Embryonic facial prominence (tissue), 1 donor: ENCODE results near the gene CNTLN.
A peak's percentile ranks its signal among the peaks of the same experiment; 100 is the strongest.

Experiments
- DNase-seq: peaks from one replicate; pipeline ENCODE4 v3.0.0-alpha.2; 2016; ENCODE audit errors: extremely low spot score

Gene CNTLN, protein sequence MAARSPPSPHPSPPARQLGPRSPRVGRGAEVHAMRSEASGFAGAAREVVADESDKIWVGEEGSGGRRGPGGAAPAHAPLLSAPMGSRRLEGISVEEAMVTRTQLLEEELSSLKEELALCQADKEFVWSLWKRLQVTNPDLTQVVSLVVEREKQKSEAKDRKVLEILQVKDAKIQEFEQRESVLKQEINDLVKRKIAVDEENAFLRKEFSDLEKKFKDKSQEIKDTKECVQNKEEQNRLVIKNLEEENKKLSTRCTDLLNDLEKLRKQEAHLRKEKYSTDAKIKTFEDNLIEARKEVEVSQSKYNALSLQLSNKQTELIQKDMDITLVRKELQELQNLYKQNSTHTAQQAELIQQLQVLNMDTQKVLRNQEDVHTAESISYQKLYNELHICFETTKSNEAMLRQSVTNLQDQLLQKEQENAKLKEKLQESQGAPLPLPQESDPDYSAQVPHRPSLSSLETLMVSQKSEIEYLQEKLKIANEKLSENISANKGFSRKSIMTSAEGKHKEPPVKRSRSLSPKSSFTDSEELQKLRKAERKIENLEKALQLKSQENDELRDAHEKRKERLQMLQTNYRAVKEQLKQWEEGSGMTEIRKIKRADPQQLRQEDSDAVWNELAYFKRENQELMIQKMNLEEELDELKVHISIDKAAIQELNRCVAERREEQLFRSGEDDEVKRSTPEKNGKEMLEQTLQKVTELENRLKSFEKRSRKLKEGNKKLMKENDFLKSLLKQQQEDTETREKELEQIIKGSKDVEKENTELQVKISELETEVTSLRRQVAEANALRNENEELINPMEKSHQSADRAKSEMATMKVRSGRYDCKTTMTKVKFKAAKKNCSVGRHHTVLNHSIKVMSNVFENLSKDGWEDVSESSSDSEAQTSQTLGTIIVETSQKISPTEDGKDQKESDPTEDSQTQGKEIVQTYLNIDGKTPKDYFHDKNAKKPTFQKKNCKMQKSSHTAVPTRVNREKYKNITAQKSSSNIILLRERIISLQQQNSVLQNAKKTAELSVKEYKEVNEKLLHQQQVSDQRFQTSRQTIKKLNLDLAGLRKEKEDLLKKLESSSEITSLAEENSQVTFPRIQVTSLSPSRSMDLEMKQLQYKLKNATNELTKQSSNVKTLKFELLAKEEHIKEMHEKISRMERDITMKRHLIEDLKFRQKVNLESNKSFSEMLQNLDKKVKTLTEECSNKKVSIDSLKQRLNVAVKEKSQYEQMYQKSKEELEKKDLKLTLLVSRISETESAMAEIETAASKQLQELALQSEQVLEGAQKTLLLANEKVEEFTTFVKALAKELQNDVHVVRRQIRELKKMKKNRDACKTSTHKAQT (N-terminal part only)

DNA sequence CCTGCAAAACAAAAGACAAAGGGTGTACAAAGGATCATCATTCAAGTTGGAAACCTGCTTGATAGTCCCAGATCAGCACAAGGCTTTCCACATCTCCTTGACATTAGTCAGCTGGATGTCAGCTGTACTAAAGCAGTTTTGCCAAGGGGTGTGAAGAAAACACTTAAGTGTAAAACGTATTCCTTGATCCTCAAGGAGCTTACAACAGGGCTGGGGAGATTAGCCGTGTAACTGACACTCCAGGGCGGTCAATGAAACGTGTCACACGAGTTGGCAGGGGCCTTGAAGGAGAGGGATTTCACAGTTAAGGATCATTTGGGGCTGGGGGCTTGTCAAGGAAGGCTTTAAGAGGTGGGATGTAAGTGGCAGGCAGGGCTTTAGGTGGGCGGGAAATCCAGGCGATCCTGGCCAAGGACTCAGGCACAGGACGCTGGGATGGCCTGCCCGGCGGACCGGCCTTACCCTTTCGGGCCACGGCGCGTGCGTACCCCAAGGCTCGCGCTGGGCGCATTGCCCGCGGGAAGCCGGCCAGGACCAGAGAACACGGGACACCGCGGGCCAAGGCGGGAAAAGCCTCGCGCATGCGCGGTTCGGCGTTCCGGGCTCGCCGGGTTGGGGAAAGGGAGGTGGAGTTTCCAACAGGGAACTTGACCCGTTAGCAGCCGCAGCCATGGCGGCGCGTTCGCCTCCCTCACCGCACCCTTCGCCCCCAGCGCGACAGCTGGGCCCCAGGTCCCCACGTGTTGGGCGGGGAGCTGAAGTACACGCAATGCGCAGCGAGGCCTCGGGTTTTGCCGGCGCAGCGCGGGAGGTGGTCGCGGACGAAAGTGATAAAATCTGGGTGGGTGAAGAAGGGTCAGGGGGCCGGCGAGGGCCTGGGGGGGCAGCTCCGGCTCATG is at the start of gene CNTLN:
CNTLN (plus strand) TSS at position 645 of the 899 bp plus-strand sequence; CDS start at position 671, 26 bp downstream.
- DNase-seq: peak; percentile 76

DNA sequence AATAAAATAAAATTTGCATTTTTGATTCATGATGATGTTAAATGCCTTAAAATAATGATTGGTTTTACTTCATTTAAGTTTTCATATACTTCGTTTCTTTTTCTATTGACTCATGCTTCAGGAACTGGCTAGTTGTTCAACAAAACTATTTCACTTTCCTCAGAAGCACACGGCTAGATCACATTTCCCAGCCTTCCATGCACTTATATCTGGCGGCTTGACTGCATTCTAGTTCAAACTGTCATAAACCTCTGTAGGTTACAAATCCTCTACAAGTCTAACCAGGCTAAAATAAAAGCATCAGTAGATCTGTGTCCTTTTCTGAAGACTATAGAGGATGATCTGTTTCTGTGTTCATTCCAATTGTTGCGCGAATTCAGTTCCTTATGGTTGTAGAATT is 46.3 kb upstream of the CNTLN start:
- no peak for DNase-seq

DNA sequence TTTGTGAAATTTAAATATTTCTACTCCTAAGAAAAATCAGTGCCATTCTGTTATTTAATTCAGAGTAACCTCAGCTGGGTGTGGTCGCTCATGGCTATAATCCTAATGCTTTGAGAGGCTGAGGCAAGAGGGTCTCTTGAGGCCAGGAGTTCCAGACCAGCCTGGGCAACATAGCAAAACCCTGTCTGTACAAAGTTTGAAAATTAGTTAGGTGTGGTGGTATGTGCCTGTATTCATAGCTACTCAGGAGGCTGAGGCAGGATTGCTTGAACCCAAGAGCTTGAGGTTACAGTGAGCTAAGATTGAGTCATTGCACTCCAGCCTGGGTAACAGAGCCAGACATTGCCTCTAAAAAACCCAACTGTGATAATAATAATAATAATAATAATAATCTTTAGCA is 44.8 kb upstream of the CNTLN start:
- DNase-seq: no peak

DNA sequence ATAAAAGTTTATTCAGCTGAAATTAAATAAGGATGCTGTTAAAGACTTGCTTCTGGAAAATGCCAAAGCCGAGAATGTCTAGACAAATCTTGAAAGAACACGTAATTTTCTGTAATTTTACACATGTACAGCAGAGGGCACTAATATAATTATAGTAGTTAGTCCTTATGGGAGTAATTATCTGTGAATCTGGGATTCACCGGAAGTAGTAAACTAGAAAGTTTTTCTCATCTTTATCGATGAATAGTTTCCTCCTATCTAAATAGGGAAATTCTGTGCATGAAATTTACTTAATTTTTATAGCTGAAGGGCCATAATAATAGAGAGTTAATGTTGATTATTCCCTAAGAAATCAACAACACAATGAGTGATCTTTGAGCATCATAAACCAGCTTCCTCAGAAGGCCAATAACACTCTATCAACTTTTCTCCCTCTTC is 18.4 kb upstream of the CNTLN start:
- DNase-seq: no peak

DNA sequence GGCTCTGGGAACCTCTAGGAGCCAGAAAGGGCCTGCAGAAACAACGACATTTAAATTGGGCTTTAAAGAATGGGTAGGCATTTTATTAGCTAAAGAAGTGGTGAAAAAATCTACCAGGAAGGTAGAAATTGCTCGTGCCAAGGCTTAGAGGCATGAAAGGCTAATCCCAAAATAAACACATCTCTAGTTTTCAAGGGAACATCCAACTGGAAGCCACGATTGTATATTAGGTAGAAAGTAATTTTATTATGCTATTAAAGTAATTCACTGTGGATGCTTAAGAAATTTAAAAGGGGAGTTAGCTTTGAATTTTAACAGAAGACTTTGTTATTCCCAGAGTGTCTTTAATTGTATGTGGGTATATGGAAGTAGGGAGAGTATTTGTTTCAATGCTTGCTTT is 17.5 kb upstream of the CNTLN start:
- DNase-seq: no peak

DNA sequence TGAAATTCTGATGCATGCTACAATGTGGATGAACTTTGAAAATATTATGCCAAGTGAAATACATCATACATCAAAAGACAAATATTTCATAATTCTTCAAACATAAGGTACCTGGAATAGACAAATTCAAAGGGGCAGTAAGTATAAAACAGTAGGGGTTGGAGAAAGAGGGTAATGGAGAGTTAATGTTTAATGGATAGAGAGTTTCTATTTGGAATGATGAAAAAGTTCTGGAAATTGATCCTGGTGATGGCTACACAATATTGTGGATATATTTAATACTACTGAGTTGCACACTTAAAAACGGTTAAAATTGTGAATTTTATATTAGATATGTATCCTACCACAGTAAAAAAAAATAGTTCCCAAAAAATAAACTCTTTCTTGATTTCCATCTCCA is 14.6 kb upstream of the CNTLN start:
- DNase-seq: no peak

DNA sequence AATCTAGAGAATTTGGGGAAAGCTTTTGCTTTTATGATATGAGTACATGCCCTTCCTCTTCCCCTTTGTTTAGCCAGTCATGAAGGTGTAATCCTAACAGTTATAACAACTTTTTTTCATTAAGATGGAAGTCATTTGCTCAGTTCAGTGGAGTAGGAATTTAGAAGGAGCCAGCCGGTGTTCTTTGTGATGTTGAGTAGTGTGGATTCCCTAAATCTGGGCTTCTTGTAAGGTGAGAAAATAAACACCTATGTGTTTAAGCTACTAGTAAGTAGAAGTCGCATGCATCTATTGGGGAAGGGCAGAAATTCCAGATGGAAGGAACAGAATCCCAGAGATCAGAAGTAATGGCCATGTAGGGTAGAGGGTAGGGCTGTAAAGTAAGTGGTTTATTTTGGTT is 13.6 kb upstream of the CNTLN start:
- DNase-seq: no peak

DNA sequence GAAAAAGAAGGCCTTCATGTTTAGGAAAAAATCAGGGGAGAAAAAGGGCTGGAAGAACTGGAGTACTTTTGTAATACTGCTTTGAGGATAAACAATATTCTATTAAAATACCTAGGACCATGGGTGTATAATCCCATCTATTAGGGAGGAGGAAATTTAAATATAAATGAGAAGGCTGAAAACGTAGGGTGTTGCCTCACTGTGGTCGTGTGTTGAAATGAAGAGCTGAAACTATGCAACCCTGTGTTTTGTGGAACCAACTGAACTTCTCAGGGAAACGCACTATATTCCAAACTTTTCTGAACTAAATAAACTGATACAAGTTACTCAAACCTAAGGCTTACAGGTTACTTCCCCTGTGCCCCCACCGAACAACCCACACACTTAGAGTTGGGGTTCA is 4.5 kb upstream of the CNTLN start:
- no peak for DNase-seq

DNA sequence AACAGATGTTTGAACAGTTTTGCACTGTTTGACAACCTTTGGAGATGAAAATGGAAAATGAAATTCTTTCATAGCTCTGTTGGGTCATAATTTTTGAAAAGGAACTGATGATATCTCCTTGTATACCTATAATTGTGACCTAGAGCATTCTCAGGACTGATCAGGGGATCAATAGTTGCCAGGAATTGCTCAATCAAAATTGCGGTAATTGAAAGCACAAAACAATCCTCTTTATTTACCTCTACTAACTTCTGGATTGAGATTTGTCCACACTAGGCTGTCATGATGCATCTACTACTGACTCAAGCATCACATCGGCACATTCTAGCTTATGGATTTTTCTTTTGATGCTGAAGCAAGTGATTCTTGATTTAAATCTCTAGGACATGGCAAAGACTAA is 4.1 kb upstream of the CNTLN start:
- no peak for DNase-seq

DNA sequence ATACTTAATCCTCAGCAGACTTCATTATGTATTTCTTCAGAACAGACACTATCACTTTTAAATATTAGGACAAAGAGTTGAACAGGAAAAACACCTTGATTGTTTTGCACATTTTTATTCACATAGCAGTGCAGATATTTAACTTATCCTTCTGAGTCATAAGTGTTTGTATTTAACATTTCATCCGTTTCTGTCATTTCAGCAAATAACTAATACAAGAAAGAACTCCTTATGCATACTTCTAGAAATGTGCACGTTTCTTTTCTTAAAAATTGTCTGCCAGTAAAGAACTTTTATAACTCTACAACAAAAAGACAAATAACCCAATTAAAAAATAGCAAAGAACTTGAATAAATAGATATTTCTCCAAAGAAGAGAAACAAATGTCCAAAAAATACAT is 3.3 kb upstream of the CNTLN start:
- DNase-seq: no peak

DNA sequence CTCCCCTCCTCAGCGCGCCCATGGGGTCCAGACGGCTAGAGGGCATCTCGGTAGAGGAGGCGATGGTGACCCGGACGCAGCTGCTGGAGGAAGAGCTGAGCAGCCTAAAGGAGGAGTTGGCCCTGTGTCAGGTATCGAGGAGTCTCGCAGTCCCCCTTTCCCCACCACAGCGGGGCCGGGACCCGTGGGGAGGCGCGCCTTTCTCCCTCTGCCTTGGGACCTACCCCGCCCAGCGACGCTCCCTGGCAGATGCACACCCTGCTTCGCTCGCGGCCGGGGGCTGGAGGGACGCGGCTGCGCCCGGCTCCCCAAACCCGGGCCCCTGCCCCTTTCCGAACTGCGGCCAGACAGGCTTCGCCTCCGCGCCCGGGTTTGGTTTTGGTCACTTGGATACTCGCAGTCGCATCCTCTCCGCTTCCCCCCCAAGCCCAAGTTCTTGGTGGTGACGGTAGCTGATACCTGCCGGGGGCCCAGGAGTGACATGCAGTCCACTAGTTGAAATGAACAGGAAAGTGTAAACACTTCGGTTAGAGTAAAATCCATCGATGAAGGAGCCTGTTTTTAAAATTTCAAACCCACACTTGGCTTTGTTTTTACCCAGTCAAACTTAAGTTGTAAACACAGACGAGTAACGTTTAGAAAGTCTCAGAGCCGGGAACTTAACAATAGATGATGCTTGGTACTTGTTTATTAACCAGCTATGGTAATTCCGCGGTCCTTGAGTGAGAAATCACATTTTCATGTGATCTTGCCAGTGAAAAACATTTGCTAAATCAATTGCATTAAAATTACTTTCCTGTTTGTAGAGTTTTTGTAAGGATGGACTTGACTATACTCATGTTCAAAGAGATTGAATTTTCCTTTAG is 688 bp downstream of the CNTLN start:
- DNase-seq: no peak

DNA sequence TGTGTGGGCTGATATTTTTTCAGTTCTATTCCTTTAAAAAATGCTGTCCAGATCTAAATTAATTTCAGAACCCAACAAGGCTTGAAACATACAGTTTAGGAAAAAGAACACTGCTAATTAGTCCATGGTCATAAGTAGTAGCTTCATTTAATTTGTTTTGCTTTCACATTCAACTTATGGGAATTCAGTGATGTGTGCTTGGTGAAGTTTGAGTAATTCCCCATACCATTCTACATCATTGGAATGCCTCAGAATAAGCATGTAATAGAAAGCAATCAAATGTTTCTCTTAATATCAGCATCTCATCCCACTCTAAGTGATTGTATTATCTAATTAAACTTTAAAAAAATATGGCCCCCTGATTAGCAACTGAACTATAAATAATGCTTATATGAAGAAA is 2.7 kb downstream of the CNTLN start:
- no peak for DNase-seq

DNA sequence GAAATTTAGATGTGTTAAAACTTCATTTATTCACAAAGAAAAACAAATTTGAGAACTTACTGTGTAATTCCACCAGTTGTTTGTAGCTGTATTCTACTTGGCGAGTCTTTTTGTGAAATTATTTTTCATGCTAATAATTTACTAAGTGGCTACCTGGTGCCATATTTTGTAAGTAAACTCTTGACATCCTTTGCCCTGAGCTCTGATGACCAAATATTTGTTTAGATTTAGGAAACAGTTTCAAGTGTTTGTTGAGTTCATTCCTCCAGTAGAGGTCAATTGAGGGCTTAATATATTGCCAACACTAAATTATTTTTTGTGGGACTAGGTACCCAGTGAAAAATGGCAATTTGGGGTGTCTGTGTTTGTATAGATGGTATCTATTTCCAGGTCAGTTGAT is 3.7 kb downstream of the CNTLN start:
- no peak for DNase-seq

DNA sequence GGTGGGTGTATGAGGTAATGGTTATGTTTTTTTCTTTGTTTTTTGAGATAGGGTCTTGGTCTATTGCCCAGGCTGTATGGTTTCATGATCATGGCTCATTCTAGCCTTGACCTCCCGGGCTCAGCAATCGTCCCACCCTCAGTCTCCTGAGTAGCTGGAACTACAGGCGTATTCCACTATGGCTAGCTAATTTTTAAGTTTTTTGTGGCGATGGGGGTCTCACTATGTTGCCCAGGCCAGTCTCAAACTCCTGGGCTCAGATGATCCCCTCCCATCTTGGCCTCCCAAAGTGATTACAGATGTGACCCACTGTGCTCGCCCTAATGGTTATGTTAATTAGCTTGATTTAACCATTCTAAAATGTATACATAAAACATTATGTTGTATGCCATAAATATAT is 5.6 kb downstream of the CNTLN start:
- no peak for DNase-seq

DNA sequence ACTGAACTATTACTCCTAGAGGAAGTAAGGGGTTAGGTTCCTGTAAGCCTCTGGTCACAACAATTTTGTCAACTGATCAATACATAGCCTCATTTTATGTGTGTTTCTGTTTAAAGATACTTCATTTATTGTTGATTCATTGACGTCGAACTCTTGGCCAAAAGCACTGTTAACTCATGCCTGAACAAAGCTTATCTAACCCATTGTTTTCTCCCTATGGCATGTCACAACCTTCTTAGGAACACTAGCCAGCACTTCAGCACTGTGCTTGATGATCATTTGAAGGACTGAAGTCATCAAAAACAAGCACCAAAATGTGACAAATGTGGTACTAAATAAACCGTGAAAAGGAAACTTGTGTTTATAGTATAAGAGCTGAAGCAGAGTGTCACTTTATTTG is 13.5 kb downstream of the CNTLN start:
- no peak for DNase-seq

DNA sequence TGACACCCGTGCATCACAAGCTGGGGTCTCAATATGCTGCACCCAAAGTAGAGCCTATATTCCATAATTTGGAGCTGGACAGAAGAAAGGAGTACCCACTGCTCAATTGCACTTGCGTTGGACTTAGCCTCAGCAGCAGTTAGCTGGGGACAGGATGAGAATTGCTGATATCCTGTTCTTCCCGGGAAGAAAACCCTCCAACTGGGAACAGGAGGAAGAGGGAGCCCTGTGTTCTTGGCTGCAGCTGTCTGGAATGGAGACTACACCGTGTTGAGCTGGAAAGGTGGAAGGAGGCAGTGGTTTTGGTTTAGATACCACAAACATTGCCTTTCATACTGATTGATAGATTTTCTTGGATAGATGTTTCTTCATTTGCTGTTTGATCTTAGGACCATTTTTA is 24.6 kb downstream of the CNTLN start:
- DNase-seq: no peak

DNA sequence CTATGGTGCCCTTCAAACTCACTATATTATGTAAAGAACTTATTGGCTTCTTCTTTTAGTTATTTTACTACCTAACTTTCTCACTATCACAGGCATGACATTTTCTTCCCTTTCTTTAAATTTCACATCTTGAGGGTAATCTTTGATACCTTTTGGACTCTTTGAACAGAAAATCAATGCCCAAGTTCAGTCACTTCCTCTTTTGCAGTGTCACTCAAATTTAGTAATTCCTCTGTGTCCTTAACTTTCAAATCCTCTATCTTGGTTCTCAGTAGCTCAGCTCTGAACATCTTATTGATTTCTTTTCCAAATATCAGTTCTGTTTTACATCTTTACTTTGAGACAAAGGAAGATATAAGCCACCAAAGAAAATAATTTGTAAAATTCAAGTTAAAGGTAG is 25.5 kb downstream of the CNTLN start:
- no peak for DNase-seq

DNA sequence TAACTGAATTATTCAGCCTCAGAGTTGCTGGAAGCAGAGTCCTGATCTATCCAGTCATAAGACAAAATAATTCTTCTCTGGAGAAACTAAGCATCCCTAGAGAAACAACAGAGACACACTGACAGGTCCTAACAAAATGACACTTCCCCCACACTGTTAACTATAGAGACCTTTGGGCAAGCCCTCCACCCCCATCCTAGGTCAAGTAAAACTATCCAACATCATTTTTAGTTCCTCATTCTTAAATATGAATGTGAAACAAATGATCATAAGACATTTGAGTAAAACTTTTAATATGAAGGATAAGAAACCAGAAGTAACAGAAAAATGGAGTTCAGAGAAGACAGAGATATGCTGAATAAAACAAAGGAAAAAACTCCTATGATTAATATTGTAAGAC is 30.9 kb downstream of the CNTLN start:
- DNase-seq: no peak

DNA sequence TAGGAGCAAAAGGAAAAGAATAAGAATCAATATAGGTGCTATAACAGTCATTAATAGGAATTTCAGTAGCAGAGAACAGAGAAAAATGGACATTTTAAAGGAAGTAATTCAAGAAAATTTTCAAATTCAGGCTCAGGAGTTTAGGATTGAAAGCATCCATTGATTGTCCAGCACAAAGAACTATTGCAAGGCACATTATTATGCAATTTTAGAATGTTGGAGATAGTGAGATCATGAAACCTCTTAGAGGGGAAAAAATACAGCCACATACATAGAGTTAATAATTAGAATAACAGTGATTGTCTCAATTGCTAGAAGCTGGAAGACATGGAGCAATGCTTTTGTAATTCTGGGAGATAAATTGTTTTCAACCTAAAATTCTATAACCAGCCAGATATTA is 31.5 kb downstream of the CNTLN start:
- no peak for DNase-seq
